Nephron progenitor cell (in vitro differentiated cells): Measurements from ENCODE around the gene ATG13.

Experiments used
- DNase-seq: peaks from one replicate; pipeline ENCODE4 v3.0.0; 2021
- H3K27ac Mint-ChIP-seq: 2 replicates; pipeline ENCODE4 v1.8.0; 2021; ENCODE audit warnings: mild to moderate bottlenecking, moderate library complexity, mixed read lengths
- H3K27me3 Mint-ChIP-seq: 2 replicates; pipeline ENCODE4 v1.8.0; 2021; ENCODE audit warnings: mild to moderate bottlenecking, low read depth, mixed read lengths; ENCODE audit not compliant: poor library complexity
- H3K36me3 Mint-ChIP-seq: 2 replicates; pipeline ENCODE4 v1.8.0; 2021; ENCODE audit warnings: low read depth, mixed read lengths
- H3K4me1 Mint-ChIP-seq: 2 replicates; pipeline ENCODE4 v1.8.0; 2021; ENCODE audit warnings: mixed read lengths
- H3K4me3 Mint-ChIP-seq: 2 replicates; pipeline ENCODE4 v1.8.0; 2021; ENCODE audit warnings: mild to moderate bottlenecking, moderate library complexity, mixed read lengths
- H3K9me3 Mint-ChIP-seq: 2 replicates; pipeline ENCODE4 v1.8.0; 2021; ENCODE audit warnings: mild to moderate bottlenecking, moderate library complexity, mixed read lengths
- TF ChIP-seq, protein P1 (sequence below): fragments of 200-600 bp; sonication (generic); IDR thresholded peaks from 2 replicates; pipeline ENCODE4 v1.5.0; 2021; ENCODE audit warnings: antibody characterized with exemption

The ATG13 gene

DNA sequence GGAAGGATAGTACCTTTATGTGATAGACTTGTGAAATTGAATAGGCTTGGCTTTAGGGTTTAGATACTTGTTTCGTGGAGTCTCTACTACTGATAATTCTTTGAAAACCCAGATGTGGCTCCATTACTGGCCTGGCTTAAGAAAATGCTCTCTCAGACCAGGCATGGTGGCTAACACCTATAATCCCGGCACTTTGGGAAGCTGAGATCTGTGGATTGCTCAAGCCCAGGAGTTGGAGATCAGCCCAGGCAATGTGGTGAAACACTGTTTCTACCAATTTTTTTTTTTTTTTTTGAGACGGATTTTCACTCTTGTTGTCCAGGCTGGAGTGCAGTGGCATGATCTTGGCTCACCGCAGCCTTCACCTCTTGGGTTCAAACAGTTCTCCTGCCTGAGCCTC is 40.9 kb downstream of the ATG13 start:
- TF ChIP-seq, protein P1, sequence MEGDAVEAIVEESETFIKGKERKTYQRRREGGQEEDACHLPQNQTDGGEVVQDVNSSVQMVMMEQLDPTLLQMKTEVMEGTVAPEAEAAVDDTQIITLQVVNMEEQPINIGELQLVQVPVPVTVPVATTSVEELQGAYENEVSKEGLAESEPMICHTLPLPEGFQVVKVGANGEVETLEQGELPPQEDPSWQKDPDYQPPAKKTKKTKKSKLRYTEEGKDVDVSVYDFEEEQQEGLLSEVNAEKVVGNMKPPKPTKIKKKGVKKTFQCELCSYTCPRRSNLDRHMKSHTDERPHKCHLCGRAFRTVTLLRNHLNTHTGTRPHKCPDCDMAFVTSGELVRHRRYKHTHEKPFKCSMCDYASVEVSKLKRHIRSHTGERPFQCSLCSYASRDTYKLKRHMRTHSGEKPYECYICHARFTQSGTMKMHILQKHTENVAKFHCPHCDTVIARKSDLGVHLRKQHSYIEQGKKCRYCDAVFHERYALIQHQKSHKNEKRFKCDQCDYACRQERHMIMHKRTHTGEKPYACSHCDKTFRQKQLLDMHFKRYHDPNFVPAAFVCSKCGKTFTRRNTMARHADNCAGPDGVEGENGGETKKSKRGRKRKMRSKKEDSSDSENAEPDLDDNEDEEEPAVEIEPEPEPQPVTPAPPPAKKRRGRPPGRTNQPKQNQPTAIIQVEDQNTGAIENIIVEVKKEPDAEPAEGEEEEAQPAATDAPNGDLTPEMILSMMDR: no peak
- Mint-ChIP-seq H3K9me3 (no peaks in the 10 kb centered on the region), H3K4me1 (no peaks in the 10 kb centered on the region), H3K36me3 (peaks cover 59% of the 10 kb centered on the region), H3K27me3 (no peaks in the 10 kb centered on the region), H3K27ac (no peak overlapping the region), H3K4me3 (no peak overlapping the region)
- DNase-seq: no peak

DNA sequence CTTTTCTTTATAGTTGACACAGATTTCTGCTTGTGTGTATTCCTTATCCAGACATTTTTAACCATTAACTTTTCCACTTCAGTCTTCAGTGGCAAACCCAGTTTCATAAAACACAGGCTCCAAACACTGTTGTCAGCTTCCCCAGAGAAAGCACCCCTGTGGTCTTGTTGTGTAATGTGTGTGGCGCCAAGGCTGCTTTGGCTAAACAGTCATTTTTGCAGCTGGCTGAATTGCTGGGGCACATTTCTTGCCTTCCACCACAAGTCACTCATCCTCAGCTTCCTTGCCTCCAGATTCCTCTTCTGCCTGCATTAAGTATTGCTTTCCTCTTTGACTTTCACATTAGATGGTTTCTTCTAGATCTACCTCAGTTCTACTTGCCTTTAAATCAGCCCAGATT is 42.6 kb downstream of the ATG13 start:
- TF ChIP-seq, protein P1: no peak
- H3K9me3 Mint-ChIP-seq: no peaks in the 10 kb centered on the region
- H3K27ac Mint-ChIP-seq: no peak overlapping the region
- no peak for DNase-seq
- no peak overlapping the region for H3K4me3 Mint-ChIP-seq
- no peaks in the 10 kb centered on the region for H3K4me1 Mint-ChIP-seq
- H3K27me3 Mint-ChIP-seq: no peaks in the 10 kb centered on the region
- H3K36me3 Mint-ChIP-seq: peaks cover 63% of the 10 kb centered on the region

DNA sequence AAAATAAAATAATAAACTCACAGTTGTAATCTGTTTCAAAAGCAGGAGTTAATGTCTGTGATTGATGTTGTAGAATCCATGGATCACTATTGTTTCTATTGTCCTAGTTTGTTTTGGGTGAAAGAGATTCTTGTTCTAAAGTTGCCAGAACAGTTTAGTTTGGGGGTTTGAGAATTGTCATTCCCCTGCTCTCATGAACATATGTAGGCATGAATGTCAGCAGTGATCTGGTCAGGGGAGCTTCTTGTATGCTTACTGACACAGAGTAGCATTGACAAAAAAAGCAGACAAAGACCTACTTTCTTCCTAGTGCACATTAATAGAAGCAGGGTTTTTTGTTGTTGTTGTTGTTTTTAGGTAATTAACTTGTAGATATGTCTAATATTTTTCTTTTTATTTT is 44.5 kb downstream of the ATG13 start:
- peaks cover 67% of the 10 kb centered on the region for H3K36me3 Mint-ChIP-seq
- H3K27me3 Mint-ChIP-seq: no peaks in the 10 kb centered on the region
- H3K4me1 Mint-ChIP-seq: peaks cover 8% of the 10 kb centered on the region
- TF ChIP-seq, protein P1: no peak
- H3K9me3 Mint-ChIP-seq: no peaks in the 10 kb centered on the region
- H3K4me3 Mint-ChIP-seq: no peak overlapping the region
- no peak overlapping the region for H3K27ac Mint-ChIP-seq
- no peak for DNase-seq

DNA sequence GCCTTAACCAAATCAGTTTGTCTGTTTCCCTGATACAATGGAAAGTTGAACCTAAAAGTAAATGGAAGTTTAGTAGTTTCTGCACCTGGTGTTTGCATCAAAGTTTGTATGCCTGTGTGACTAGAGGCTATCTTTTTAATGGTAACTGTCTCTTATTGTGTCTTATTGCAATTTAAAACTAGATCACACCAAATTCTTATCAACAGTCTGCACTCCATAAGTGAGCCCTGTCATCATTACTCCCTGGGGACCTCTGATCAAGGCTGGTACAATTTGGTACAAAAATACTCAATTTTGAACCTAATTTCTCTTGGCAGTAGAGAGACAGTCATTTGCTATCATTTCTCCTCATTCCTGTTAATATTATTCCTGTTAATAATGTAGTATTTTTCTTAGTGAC is 45.0 kb downstream of the ATG13 start:
- no peak overlapping the region for H3K4me3 Mint-ChIP-seq
- no peak for DNase-seq
- H3K27me3 Mint-ChIP-seq: no peaks in the 10 kb centered on the region
- peaks cover 64% of the 10 kb centered on the region for H3K36me3 Mint-ChIP-seq
- H3K27ac Mint-ChIP-seq: no peak overlapping the region
- no peaks in the 10 kb centered on the region for H3K9me3 Mint-ChIP-seq
- H3K4me1 Mint-ChIP-seq: peaks cover 12% of the 10 kb centered on the region
- TF ChIP-seq, protein P1: no peak

DNA sequence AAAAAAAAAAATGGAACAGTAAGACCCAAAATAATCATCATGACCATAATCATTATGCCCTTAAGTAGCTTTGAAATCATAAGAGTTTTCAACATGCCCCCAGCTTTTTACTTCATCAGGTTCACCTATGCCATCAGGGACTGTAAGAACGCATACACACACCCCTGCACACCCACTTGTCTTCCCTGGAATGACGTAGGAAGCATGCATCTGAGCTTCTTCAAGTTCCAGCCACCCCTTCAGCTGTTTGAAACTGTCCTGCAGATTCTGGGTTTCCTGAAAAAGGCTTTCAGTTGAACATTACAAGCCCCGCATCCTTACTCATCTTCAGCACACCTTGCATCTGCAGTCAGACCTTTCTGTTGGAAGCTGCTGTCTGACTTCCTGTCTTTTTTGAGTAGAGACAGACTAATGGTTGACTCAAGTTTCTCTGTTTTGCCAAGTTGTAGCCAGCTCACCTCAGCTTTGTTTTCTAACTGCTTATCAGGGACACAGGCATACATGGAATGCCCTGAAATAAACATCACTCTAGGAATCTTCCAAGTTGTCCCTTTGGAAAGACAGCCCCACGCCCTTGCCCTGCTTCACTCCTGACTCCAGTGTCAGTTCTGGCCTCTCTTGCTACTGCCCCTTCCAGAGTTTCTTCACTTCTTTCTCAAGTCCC is 46.1 kb downstream of the ATG13 start:
- TF ChIP-seq, protein P1: no peak
- H3K4me3 Mint-ChIP-seq: no peak overlapping the region
- H3K36me3 Mint-ChIP-seq: peaks cover 55% of the 10 kb centered on the region
- no peak for DNase-seq
- H3K9me3 Mint-ChIP-seq: no peaks in the 10 kb centered on the region
- H3K27me3 Mint-ChIP-seq: no peaks in the 10 kb centered on the region
- peaks cover 12% of the 10 kb centered on the region for H3K4me1 Mint-ChIP-seq
- H3K27ac Mint-ChIP-seq: no peak overlapping the region

DNA sequence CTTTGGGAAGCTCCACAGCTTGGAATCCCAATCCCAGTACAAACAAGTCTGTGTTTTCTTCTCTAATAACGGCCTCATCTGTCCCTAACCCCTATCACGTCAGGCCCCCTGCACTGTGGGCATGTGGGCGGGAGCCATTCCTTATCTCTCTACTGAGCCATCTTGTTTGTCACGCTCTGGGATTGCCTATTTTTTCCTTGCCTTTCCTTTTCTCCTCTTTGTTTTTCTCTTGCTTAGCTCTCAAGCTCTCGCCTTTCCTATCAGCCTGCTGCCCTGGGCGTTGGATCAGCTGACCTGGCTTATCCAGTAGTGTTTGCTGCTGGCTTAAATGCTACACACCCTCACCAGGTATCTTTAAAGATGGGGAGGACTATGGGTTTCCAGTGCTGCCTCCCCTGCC is 47.3 kb downstream of the ATG13 start:
- DNase-seq: no peak
- Mint-ChIP-seq H3K4me3 (no peak overlapping the region), H3K27ac (peak overlapping the region; percentile 85), H3K9me3 (no peaks in the 10 kb centered on the region), H3K27me3 (no peaks in the 10 kb centered on the region), H3K36me3 (peaks cover 57% of the 10 kb centered on the region), H3K4me1 (peaks cover 12% of the 10 kb centered on the region)
- TF ChIP-seq, protein P1: no peak
